ENCODE data around the gene CHDH.

DNA sequence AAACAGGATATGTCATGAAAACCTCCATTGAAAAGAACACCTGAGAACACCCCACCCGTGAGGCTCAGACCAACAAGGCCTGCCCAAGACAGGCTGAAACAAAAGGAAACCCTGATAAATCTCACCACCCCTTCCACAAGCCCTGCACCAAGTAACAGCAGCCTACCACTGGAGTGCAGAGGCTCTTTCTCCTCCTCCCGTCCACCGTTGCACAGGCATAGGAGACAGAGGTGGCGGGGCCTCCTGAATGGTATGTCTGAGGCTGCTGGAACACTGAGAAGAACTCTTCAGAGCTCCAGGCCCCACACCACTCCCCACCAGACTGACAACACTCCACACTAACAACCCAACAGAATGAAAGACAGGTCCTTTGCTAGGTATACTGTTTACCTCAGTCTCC is 21.4 kb downstream of the CHDH start:
- TF ChIP-seq, protein P1, sequence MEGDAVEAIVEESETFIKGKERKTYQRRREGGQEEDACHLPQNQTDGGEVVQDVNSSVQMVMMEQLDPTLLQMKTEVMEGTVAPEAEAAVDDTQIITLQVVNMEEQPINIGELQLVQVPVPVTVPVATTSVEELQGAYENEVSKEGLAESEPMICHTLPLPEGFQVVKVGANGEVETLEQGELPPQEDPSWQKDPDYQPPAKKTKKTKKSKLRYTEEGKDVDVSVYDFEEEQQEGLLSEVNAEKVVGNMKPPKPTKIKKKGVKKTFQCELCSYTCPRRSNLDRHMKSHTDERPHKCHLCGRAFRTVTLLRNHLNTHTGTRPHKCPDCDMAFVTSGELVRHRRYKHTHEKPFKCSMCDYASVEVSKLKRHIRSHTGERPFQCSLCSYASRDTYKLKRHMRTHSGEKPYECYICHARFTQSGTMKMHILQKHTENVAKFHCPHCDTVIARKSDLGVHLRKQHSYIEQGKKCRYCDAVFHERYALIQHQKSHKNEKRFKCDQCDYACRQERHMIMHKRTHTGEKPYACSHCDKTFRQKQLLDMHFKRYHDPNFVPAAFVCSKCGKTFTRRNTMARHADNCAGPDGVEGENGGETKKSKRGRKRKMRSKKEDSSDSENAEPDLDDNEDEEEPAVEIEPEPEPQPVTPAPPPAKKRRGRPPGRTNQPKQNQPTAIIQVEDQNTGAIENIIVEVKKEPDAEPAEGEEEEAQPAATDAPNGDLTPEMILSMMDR (IDR thresholded peaks at IDR 0.05; ENCODE audit: extremely low read depth in 1 of 2, insufficient read depth in 1 of 2, low read depth in 1 of 2, low read length in 2 of 2) = no peak
- no peak for TF ChIP-seq POLR2A (IDR thresholded peaks at IDR 0.05; ENCODE audit: low read depth, low read length)
- no peak for TF ChIP-seq EZH2 (IDR thresholded peaks at IDR 0.05; ENCODE audit: borderline replicate concordance, low read depth, low read length, severe bottlenecking)
- TF ChIP-seq MYC (IDR thresholded peaks at IDR 0.05; ENCODE audit: low read depth, low read length) = no peak
- TF ChIP-seq POLR2AphosphoS5 (IDR thresholded peaks at IDR 0.05; ENCODE audit: insufficient read depth, low read depth, low read length) = no peak
- TF ChIP-seq, protein P2, sequence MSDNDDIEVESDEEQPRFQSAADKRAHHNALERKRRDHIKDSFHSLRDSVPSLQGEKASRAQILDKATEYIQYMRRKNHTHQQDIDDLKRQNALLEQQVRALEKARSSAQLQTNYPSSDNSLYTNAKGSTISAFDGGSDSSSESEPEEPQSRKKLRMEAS (IDR thresholded peaks at IDR 0.05; ENCODE audit: insufficient read depth, insufficient read length) = no peak
